Choroid plexus epithelial cell (primary cell): ENCODE measurements around the gene TOR1A.

Source experiments
- DNase-seq: peaks from one replicate; pipeline ENCODE4 v3.0.0-alpha.2; 2010; ENCODE audit warnings: low read depth
- H3K4me3 ChIP-seq: 2 replicates; pipeline ENCODE4 v1.5.1; 2011; ENCODE audit warnings: low read depth, mild to moderate bottlenecking, control low read depth, low read length, moderate library complexity
- TF ChIP-seq, protein P1 (sequence below): conservative IDR thresholded peaks from 2 replicates; pipeline ENCODE4 v1.5.1; 2011; ENCODE audit warnings: low read depth, mild to moderate bottlenecking, control low read depth, inconsistent platforms, low read length, moderate library complexity

TOR1A gene, protein sequence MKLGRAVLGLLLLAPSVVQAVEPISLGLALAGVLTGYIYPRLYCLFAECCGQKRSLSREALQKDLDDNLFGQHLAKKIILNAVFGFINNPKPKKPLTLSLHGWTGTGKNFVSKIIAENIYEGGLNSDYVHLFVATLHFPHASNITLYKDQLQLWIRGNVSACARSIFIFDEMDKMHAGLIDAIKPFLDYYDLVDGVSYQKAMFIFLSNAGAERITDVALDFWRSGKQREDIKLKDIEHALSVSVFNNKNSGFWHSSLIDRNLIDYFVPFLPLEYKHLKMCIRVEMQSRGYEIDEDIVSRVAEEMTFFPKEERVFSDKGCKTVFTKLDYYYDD

DNA sequence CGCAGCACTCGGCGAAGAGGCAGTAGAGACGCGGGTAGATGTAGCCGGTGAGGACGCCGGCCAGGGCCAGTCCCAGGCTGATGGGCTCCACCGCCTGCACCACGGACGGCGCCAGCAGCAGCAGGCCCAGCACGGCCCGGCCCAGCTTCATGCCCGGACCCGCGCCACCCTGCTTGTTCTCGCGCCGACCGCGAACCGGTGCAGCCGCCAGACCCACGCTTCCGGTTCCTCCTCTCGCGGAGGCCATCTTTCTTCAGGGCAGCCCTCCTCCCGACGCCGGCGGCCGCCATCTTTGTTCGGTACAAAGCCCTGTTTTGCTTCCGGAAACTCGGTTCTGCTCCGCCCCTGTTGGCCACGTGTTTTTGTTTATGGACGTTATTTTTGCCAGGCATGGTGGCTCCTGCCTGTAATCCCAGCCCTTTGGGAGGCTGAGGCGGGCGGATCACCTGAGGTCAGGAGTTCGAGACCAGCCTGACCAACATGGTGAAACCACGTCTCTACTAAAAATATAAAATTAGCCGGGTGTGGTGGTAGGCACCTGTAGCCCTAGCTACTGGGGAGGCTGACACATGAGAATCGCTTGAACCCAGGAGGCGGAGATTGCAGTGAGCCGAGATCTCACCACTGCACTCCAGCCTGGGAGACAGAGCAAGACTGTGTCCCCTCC lies at the start of gene TOR1A:
TSS of gene TOR1A (minus strand) at position 202 of the 667 bp plus-strand sequence. CDS start at position 151, 51 bp downstream.
- TF ChIP-seq, protein P1, sequence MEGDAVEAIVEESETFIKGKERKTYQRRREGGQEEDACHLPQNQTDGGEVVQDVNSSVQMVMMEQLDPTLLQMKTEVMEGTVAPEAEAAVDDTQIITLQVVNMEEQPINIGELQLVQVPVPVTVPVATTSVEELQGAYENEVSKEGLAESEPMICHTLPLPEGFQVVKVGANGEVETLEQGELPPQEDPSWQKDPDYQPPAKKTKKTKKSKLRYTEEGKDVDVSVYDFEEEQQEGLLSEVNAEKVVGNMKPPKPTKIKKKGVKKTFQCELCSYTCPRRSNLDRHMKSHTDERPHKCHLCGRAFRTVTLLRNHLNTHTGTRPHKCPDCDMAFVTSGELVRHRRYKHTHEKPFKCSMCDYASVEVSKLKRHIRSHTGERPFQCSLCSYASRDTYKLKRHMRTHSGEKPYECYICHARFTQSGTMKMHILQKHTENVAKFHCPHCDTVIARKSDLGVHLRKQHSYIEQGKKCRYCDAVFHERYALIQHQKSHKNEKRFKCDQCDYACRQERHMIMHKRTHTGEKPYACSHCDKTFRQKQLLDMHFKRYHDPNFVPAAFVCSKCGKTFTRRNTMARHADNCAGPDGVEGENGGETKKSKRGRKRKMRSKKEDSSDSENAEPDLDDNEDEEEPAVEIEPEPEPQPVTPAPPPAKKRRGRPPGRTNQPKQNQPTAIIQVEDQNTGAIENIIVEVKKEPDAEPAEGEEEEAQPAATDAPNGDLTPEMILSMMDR: no peak
- peak within 1 kb of the TSS; percentile 95 for H3K4me3 ChIP-seq

DNA sequence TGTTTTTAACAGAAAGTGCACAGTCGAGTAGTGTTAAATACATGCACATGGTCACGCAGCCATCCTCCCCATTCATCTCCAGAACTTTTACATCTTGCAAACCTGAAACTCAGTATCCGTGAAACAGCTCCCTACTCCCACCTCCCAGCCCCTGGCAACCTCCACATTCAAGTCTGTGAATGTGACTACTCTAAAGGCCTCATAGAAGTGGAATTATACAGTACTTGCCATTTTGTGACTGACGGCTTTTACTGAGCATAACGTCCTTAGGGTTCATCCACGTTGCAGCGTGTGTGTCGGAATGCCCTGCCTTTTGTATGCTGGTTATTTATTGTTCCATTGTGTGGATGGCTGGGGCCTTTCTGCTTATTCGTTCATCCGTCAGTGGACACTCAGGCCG lies 47.1 kb upstream of the TOR1A start:
- no peak for DNase-seq
- TF ChIP-seq, protein P1: no peak
- H3K4me3 ChIP-seq: no peak overlapping the region

More for the DNA sequence above, at the start of gene TOR1A:
- DNase-seq: peak; percentile 94

DNA sequence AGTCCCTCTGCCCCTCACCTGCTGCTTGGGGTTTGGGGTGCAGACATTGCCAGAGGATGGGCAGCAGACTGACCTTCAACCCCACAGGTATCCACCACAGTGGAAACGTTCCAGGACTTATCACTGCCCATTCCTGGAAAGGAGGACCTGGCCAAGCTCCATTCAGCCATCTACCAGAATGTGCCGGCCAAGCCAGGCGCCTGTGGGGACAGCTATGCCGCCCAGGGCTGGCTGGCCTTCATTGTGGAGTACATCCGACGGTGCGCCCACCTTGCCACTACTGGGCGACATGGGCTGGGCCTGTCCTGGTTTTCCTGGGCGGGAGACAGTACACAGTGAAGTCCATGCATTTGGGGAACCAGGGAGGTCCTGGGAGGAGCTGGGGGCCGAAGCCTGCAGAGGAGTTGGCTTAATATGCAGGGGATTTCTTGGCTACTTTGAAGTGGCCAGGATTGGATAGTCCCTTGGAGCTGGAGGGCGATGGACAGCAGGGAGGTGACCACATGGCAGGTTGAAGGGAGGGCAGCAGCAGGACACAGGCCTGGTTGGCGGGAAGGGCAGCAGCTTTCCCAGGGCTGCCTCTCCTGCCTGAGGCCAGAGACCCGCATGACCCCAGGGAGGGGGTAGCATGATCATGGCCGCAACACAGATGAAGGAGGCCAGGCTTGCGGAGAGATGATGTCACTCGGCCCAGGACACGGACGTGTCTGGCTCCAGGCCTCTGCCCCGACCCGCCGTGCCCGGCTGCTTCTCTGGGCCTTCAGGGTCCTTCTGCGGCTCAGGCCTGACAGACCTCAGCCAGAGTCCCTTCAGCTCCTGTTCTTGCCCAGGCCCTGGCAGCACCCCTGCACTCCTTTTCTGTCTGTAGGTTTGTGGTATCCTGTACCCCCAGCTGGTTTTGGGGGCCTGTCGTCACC lies 45.9 kb upstream of the TOR1A start:
- no peak overlapping the region for H3K4me3 ChIP-seq

DNA sequence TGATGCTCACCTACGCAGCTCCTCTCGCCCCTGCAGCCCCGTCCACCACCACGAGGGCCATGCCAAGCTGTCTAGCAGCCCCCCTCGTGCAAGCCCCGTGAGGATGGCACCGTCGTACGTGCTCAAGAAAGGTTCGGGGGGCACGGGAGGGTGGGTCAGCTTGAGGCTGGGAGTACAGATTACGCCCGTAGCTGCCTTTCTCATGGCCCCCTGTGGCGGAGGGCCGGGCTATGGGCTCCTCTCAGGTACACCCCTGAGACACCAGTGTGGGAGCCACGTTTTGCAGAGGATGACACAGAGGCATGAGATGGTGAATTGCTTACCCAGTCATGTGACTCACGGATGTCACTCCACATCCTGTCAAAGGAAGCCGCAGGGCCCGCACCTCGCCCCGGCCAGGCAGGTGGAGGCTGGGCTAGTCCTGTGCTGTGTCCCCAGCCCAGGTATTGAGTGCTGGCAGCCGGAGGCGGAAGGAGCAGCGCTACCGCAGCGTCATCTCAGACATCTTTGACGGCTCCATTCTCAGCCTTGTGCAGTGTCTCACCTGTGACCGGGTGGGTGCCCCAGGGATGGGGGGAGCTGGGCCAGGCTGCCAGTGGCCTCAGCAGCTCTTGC lies 45.0 kb upstream of the TOR1A start:
- H3K4me3 ChIP-seq: no peak overlapping the region

More for the DNA sequence above, 45.9 kb upstream of the TOR1A start:
- TF ChIP-seq, protein P1: no peak
- DNase-seq: no peak

DNA sequence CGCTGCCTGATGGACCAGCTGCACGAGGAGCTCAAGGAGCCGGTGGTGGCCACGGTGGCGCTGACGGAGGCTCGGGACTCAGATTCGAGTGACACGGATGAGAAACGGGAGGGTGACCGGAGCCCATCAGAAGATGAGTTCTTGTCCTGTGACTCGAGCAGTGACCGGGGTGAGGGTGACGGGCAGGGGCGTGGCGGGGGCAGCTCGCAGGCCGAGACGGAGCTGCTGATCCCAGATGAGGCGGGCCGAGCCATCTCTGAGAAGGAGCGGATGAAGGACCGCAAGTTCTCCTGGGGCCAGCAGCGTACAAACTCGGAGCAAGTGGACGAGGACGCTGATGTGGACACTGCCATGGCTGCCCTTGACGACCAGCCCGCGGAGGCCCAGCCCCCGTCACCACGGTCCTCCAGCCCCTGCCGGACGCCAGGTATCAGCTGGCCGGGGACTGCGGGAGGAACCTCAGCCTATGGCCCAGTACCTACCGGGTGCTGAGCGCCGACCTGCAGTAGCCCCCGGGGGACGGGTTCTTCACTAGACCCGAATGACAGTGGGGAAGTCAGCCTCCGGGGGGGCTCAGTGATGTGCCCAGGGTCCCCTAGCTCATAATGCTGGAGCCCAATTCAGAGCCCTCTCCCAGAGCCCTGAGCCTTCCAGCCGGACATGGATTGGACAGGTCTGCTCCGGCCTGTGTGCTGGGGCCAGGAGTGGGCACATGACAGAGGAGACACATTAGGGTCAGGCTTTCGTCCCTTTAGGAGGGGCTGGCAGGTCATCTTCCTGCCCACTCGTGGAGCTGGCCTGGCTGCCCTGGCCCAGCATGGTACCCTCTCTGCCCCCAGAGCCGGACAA lies 44.3 kb upstream of the TOR1A start:
- H3K4me3 ChIP-seq: no peak overlapping the region
- no peak for DNase-seq
- TF ChIP-seq, protein P1: no peak

More for the DNA sequence above, 45.0 kb upstream of the TOR1A start:
- TF ChIP-seq, protein P1: no peak
- no peak for DNase-seq
